Glomerular endothelial cell (primary cell): Measurements from ENCODE around the gene CASK. TPM values are rescaled to one million over a fixed set of nuclear protein-coding genes. Genes with fewer than 3 reads are reported as not detected.
"Not testable (repeated sequence)": the region's sequence is repeated elsewhere in the genome, so short reads cannot be mapped to it uniquely, and the experiment has no call there.

ENCODE experiments used
- DNase-seq: peaks from one replicate; pipeline ENCODE4 v3.0.0-alpha.2; 2011; ENCODE audit warnings: low read depth, low spot score; ENCODE audit errors: extremely low read depth
- total RNA-seq: library from RNA; depleted of rRNA; stranded (reverse); fragments of >200 nt; gene quantifications from 2 replicates; pipeline ENCODE4 v1.2.3, GENCODE V29; 2015

Gene CASK
- total RNA-seq, 1 donor from 2014 or later, result 31.0 TPM

DNA sequence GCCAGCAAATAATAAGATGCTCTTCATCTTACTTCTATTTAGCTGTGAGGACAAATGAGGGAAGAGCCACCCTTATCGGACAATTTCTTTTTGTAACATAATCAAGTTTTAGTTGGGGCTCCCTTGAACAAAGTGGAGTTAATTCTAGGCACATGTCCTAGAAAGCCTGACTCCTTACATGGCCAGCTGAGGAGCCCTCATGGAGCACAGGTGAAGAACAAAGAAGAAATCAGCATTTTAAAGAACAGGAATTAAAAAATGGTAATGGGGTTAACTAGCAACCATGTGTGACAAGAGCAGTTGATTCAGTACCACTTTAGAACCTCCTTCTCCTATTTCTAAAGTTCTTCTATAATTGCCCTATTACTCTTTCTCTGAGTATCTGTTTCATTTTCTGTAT, 183.5 kb downstream of the CASK start:
- DNase-seq, result no peak

DNA sequence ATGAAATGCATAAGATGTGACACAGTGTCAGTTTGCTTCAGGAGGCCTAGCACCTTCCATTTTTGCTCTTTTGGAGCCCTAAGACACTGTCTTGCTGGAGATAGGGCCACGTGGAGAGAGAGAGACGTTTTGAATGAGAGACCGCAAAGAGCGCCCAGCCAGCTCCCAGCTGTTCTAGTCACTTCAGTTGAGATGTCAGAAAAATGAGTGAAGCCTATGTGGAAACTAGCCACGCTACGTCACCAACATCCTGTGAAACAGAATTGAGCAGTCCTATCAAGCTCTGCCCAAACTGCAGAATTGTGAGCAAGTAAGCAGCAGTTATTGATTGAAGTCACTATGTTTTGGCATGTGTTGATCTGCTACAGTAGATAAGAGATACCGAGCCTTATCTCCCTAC, 186.3 kb downstream of the CASK start:
- no peak for DNase-seq

GRCh38 chrX:41734530-41734929, 188.8 kb downstream of the CASK start:
- DNase-seq, result no peak

DNA sequence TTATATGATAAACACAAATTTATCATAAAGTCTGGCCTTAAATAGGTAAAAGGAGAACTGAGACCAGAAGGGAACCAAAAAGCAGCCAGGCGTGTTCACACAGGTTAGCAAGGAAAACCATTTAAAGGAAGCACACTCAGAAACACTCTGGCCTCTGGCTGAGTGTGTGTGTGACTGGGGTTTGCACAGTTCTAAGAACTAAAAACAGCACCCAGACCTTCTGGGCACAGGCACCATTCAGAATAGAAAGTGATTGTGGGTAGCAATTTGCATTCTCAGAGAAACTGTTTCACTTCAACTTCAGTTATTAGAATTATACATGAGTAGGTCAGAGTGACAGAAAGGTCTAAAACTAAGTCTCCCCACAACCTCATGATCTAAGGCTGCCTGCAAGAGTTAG, 189.4 kb downstream of the CASK start:
- no peak for DNase-seq

- no peak for DNase-seq
These were observed 191.1 kb downstream of the CASK start for GRCh38 chrX:41732260-41732659.

- no peak for DNase-seq
These were observed 193.3 kb downstream of the CASK start for GRCh38 chrX:41730081-41730480.

DNA sequence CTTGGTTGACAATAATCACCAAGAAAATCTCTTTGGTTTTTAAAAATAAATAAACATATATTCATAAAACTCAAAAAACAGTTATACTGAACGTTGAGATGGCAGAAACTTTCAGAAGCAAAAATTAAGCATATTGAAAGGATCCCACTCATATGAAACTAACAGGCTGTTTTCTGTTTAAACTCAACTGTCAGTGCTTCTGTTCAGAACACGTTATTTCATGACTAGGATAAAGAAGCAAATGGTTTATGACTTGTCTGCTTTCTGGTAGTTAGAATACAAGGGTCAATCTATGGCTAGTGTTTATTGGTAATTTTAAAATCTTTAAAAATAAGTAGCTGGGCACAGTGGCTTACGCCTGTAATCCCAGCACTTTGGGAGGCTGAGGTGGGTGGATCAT, 195.2 kb downstream of the CASK start:
- DNase-seq, result no peak

GRCh38 chrX:41723826-41724225, 199.5 kb downstream of the CASK start, which contains the start of gene GPR82:
GPR82 (plus strand) TSS chrX:41724181; CDS start chrX:41727027, 2,846 bp downstream.
- no peak for DNase-seq

GRCh38 chrX:41722816-41723618, 200.3 kb downstream of the CASK start:
- DNase-seq, result no peak

DNA sequence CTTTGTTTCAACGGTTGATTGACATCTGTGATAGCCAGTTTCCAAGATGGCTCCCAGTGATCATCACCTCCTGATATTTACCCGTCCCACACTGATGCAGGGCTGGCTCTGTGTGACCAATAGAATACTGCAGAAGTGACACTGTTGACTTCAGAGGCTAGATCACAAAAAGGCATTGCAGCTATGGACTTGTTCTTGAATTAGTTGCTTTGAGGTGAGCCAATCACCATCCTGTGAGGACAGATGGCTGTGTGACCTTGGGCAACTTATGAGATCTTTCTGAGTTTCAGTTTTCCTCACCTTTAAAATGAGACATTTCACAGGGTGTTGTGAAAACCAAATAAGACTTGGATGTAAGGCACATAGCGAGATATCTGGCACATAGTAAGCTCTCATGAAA, 201.1 kb downstream of the CASK start:
- no peak for DNase-seq

DNA sequence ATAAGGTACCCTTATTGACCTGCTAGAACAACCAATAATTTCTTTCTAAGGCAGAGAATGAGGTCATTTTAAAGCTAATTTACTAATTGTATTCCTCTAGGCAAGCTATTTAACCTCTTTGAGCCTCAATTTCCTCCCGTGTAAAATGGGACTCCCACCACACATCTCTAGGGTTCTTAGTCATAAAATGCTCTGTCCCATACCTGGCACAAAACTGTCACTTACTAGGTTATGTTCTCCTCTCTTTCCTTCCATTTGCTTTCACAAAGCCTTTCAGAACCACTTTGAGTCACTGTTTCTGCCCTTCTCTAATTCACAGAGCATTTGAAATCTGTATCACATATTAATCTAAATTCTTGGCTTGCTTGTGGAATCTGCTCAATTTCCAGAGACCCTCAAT, 201.8 kb downstream of the CASK start:
- DNase-seq, result no peak

GRCh38 chrX:41720125-41720779, 203.1 kb downstream of the CASK start:
- no peak for DNase-seq

- DNase-seq, result not testable (repeated sequence)
These were observed 203.7 kb downstream of the CASK start for GRCh38 chrX:41719610-41720009.

DNA sequence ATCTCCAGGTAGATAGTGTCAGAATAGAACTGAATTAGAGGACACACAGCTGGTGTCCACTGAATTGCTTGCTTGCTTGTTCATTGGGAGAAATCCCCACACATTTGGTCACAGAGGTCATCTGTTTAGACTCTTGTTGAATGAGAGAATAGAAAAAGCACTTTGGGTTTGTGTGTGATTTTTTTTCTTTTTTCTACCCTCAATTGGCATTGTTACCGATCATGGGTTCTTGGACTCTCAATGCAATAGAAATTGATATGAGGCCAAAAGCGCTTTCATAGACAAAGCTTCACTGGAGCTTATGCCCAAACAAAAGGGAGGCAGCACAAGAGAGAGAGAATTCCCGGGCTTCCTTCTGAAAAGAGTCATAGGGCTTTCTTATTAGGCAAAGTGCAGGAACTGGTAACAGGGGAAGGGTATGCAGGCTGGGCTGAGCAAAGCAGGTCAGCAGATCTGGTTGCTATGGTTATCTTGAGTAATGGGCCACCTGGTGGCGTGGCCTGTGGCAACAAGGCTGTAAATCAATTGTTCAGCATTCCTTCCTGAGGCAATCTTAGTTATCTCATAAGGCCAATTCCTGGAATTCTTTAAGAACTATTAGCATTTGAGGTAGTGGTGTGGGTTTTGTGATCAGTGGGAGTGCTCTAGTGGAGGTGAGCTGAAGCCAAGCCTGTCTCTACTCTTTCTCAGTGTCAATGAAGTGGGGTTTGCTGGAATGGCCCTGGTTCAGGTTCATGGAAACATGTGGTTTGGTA, 204.7 kb downstream of the CASK start:
- DNase-seq, result no peak

GRCh38 chrX:41716767-41717473, 206.4 kb downstream of the CASK start:
- DNase-seq, result no peak

- no peak for DNase-seq
These were observed 207.1 kb downstream of the CASK start for GRCh38 chrX:41716222-41716621.

DNA sequence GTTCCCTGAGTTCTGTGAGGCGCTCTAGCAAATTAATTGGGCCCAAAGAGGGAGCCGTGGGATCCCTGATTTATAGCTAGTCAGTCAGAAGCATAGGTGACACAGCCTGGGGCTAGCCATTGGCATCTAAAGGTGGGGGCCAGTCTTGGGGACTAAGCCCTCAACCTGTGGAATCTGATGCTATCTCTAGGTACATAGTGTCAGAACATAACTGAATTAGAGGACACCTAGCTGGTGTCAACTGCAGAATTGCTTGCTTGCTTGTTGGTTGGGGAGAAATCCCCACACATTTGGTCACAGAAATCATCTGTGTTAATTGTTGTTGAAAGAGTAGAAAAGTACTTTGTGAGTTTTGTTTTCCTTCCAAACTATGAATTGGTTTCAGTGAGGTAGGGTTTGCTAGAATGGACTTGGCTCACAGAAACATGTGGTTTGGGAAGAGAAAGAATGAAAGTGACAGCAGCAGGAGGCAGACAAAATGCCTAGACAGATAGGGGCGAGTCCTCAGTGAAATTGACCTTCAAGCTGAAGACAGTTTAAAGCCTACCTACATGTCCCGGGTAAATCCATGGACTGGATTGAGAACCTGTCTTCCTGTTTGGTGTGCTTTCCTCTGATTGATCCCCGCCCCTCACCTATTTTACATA, 212.2 kb downstream of the CASK start:
- DNase-seq, result no peak

- no peak for DNase-seq
These were observed 214.9 kb downstream of the CASK start for GRCh38 chrX:41708486-41708885.

DNA sequence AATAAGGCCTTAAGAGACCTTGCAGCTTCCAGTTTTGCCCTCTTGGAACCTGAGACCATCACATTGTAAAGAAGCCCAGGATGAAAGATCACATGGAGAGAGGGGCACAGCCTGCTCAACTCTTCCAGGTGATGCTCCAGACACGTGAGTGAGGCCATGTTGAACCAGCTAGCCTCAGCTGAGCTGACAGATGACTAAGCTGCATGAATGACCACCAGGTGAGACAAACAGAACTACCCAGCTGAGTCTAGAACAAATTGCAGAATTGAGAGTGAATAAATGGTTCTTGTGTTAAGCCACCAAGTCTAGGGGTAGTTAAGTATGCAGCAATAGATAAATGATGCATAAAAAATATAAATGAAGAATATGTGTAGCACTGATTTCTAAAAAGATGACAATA, 216.1 kb downstream of the CASK start:
- DNase-seq, result no peak

DNA sequence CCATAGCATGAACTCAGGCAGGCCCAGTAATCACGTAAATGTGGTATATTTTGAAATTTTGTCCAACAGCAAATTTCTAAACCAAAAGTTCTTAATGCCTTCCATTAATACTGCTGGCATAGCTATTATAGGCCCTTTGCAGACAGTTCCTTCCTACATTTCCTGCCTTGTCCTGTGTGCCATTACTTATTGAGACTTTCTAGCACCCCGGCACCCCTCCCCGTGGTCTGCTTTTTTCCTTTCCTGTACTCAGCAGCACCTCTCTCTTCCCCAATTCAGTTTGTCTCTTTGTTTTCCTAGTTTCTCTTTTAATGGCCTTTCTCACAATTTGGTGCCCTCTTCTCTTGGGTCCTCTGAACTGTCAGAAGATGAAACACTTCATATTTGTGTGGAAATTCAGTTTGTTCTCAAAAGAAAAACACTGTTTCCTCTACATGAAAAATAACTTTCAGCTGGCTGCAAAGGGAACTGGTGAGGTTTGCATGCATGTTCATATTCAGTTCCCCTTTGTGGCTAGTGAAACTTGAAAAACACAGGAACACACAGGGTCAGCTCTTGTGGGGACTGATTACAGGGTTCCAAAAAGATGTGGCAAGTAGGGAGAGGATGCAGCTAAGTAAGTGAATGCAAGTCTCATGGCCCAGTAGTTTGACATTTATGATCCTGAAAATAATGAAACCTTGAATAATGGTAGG, 217.5 kb downstream of the CASK start:
- no peak for DNase-seq
